Measurements from ENCODE around the gene BPTF.

BPTF gene

GRCh38 chr17:67836205-67836987, 11.1 kb downstream of the BPTF start:
- H3K27ac ChIP-seq (ENCODE audit: low read depth, low read length), result no peak overlapping the region
- H3K36me3 ChIP-seq (ENCODE audit: control insufficient read depth, insufficient read depth, low read length), result no peaks in the 10 kb centered on the region
- H3K18ac ChIP-seq (ENCODE audit: low read length), result no peak overlapping the region
- peaks cover 1% of the 10 kb centered on the region for H3K4me1 ChIP-seq (ENCODE audit: control insufficient read depth, low read depth, low read length)
- no peak overlapping the region for H3K4me2 ChIP-seq (ENCODE audit: low read length)
- peaks cover 4% of the 10 kb centered on the region for H3K79me1 ChIP-seq (ENCODE audit: low read length)
- H3K4me3 ChIP-seq (ENCODE audit: low read length), result no peak overlapping the region
- H2BK15ac ChIP-seq (replicated peaks; ENCODE audit: low read depth), result no peak overlapping the region
- H3K23ac ChIP-seq (ENCODE audit: low read length), result no peak overlapping the region
- no peak for DNase-seq
- H3K56ac ChIP-seq (ENCODE audit: low read length), result no peak overlapping the region
- no peak overlapping the region for H2BK5ac ChIP-seq (ENCODE audit: low read length)
- H3K27me3 ChIP-seq (ENCODE audit: insufficient read depth, low read length, poor library complexity), result no peaks in the 10 kb centered on the region
- H3K79me2 ChIP-seq (ENCODE audit: control insufficient read depth, insufficient read depth, low read length), result peaks cover 66% of the 10 kb centered on the region
- no peak overlapping the region for H2BK120ac ChIP-seq (ENCODE audit: low read depth, low read length)
- H3K9ac ChIP-seq (ENCODE audit: low read length), result no peak overlapping the region
- no peak overlapping the region for H2AK5ac ChIP-seq (ENCODE audit: low read length)
- H3K4ac ChIP-seq (ENCODE audit: low read depth, low read length), result no peak overlapping the region
- H4K8ac ChIP-seq (ENCODE audit: low read depth, low read length), result no peak overlapping the region
- H4K5ac ChIP-seq (ENCODE audit: low read length), result no peak overlapping the region
- no CpG with 5 or more reads among the region's 4 CpGs for WGBS (ENCODE audit: extremely low coverage, insufficient coverage, low lambda C conversion rate)

GRCh38 chr17:67837965-67838364, 12.7 kb downstream of the BPTF start:
- Histone ChIP-seq H3K9ac (ENCODE audit: low read length) (no peak overlapping the region), H2BK15ac (replicated peaks; ENCODE audit: low read depth) (no peak overlapping the region), H3K4ac (ENCODE audit: low read depth, low read length) (no peak overlapping the region), H3K79me2 (ENCODE audit: control insufficient read depth, insufficient read depth, low read length) (peaks cover 62% of the 10 kb centered on the region), H3K4me2 (ENCODE audit: low read length) (no peak overlapping the region), H3K23ac (ENCODE audit: low read length) (no peak overlapping the region), H3K18ac (ENCODE audit: low read length) (no peak overlapping the region), H2AK5ac (ENCODE audit: low read length) (no peak overlapping the region), H4K5ac (ENCODE audit: low read length) (no peak overlapping the region), H2BK5ac (ENCODE audit: low read length) (no peak overlapping the region), H3K56ac (ENCODE audit: low read length) (no peak overlapping the region), H3K79me1 (ENCODE audit: low read length) (peaks cover 2% of the 10 kb centered on the region), H3K27ac (ENCODE audit: low read depth, low read length) (no peak overlapping the region), H3K4me3 (ENCODE audit: low read length) (no peak overlapping the region), H4K8ac (ENCODE audit: low read depth, low read length) (no peak overlapping the region), H3K4me1 (ENCODE audit: control insufficient read depth, low read depth, low read length) (no peaks in the 10 kb centered on the region), H3K36me3 (ENCODE audit: control insufficient read depth, insufficient read depth, low read length) (no peaks in the 10 kb centered on the region), H3K27me3 (ENCODE audit: insufficient read depth, low read length, poor library complexity) (no peaks in the 10 kb centered on the region), H2BK120ac (ENCODE audit: low read depth, low read length) (no peak overlapping the region)
- no CpG with 5 or more reads among the region's 2 CpGs for whole genome bisulfite sequencing (ENCODE audit: extremely low coverage, insufficient coverage, low lambda C conversion rate)
- DNase-seq, result no peak

- Histone ChIP-seq H2AK5ac (ENCODE audit: low read length) (no peak overlapping the region), H3K4ac (ENCODE audit: low read depth, low read length) (no peak overlapping the region), H3K23ac (ENCODE audit: low read length) (no peak overlapping the region), H3K27ac (ENCODE audit: low read depth, low read length) (no peak overlapping the region), H4K8ac (ENCODE audit: low read depth, low read length) (no peak overlapping the region), H3K79me1 (ENCODE audit: low read length) (peaks cover 2% of the 10 kb centered on the region), H3K4me3 (ENCODE audit: low read length) (no peak overlapping the region), H3K56ac (ENCODE audit: low read length) (no peak overlapping the region), H3K79me2 (ENCODE audit: control insufficient read depth, insufficient read depth, low read length) (peaks cover 61% of the 10 kb centered on the region), H3K4me1 (ENCODE audit: control insufficient read depth, low read depth, low read length) (no peaks in the 10 kb centered on the region), H2BK5ac (ENCODE audit: low read length) (no peak overlapping the region), H2BK120ac (ENCODE audit: low read depth, low read length) (no peak overlapping the region), H4K5ac (ENCODE audit: low read length) (no peak overlapping the region), H3K27me3 (ENCODE audit: insufficient read depth, low read length, poor library complexity) (no peaks in the 10 kb centered on the region), H3K9ac (ENCODE audit: low read length) (no peak overlapping the region), H3K4me2 (ENCODE audit: low read length) (no peak overlapping the region), H2BK15ac (replicated peaks; ENCODE audit: low read depth) (no peak overlapping the region), H3K18ac (ENCODE audit: low read length) (peak overlapping the region; percentile 75), H3K36me3 (ENCODE audit: control insufficient read depth, insufficient read depth, low read length) (no peaks in the 10 kb centered on the region)
- WGBS (ENCODE audit: extremely low coverage, insufficient coverage, low lambda C conversion rate), result no CpG with 5 or more reads among the region's 3 CpGs
- DNase-seq, result no peak
These were observed 13.2 kb downstream of the BPTF start for GRCh38 chr17:67838538-67838937.

- peaks cover 51% of the 10 kb centered on the region for H3K79me2 ChIP-seq (ENCODE audit: control insufficient read depth, insufficient read depth, low read length)
- DNase-seq, result no peak
- WGBS (ENCODE audit: extremely low coverage, insufficient coverage, low lambda C conversion rate), result no CpG with 5 or more reads among the region's 2 CpGs
These were observed 16.7 kb downstream of the BPTF start for GRCh38 chr17:67841992-67842391.

GRCh38 chr17:67842648-67843047, 17.3 kb downstream of the BPTF start:
- Histone ChIP-seq H3K23ac (ENCODE audit: low read length) (no peak overlapping the region), H3K18ac (ENCODE audit: low read length) (no peak overlapping the region), H2BK120ac (ENCODE audit: low read depth, low read length) (no peak overlapping the region), H4K8ac (ENCODE audit: low read depth, low read length) (no peak overlapping the region), H3K56ac (ENCODE audit: low read length) (no peak overlapping the region), H3K4me1 (ENCODE audit: control insufficient read depth, low read depth, low read length) (no peaks in the 10 kb centered on the region), H3K27ac (ENCODE audit: low read depth, low read length) (no peak overlapping the region), H3K79me1 (ENCODE audit: low read length) (peaks cover 4% of the 10 kb centered on the region), H3K4me3 (ENCODE audit: low read length) (no peak overlapping the region), H2BK5ac (ENCODE audit: low read length) (no peak overlapping the region), H3K27me3 (ENCODE audit: insufficient read depth, low read length, poor library complexity) (no peaks in the 10 kb centered on the region), H3K36me3 (ENCODE audit: control insufficient read depth, insufficient read depth, low read length) (no peaks in the 10 kb centered on the region), H3K4ac (ENCODE audit: low read depth, low read length) (no peak overlapping the region), H3K79me2 (ENCODE audit: control insufficient read depth, insufficient read depth, low read length) (peaks cover 48% of the 10 kb centered on the region), H2AK5ac (ENCODE audit: low read length) (no peak overlapping the region), H4K5ac (ENCODE audit: low read length) (no peak overlapping the region), H3K9ac (ENCODE audit: low read length) (no peak overlapping the region), H3K4me2 (ENCODE audit: low read length) (no peak overlapping the region), H2BK15ac (replicated peaks; ENCODE audit: low read depth) (no peak overlapping the region)
- DNase-seq, result no peak

More at GRCh38 chr17:67841992-67842391, 16.7 kb downstream of the BPTF start:
- Histone ChIP-seq H2BK15ac (replicated peaks; ENCODE audit: low read depth) (no peak overlapping the region), H3K4me2 (ENCODE audit: low read length) (no peak overlapping the region), H4K5ac (ENCODE audit: low read length) (no peak overlapping the region), H2BK120ac (ENCODE audit: low read depth, low read length) (no peak overlapping the region), H3K36me3 (ENCODE audit: control insufficient read depth, insufficient read depth, low read length) (no peaks in the 10 kb centered on the region), H3K27ac (ENCODE audit: low read depth, low read length) (no peak overlapping the region), H3K4me3 (ENCODE audit: low read length) (no peak overlapping the region), H3K18ac (ENCODE audit: low read length) (no peak overlapping the region), H3K9ac (ENCODE audit: low read length) (no peak overlapping the region), H3K23ac (ENCODE audit: low read length) (no peak overlapping the region), H3K4me1 (ENCODE audit: control insufficient read depth, low read depth, low read length) (no peaks in the 10 kb centered on the region), H2BK5ac (ENCODE audit: low read length) (no peak overlapping the region), H3K79me1 (ENCODE audit: low read length) (peaks cover 4% of the 10 kb centered on the region), H2AK5ac (ENCODE audit: low read length) (no peak overlapping the region), H4K8ac (ENCODE audit: low read depth, low read length) (no peak overlapping the region), H3K56ac (ENCODE audit: low read length) (no peak overlapping the region), H3K27me3 (ENCODE audit: insufficient read depth, low read length, poor library complexity) (no peaks in the 10 kb centered on the region), H3K4ac (ENCODE audit: low read depth, low read length) (no peak overlapping the region)

GRCh38 chr17:67845374-67845773, 20.1 kb downstream of the BPTF start:
- no peak overlapping the region for H3K4me2 ChIP-seq (ENCODE audit: low read length)
- no peak overlapping the region for H2BK15ac ChIP-seq (replicated peaks; ENCODE audit: low read depth)
- H3K79me2 ChIP-seq (ENCODE audit: control insufficient read depth, insufficient read depth, low read length), result peaks cover 46% of the 10 kb centered on the region
- H2AK5ac ChIP-seq (ENCODE audit: low read length), result no peak overlapping the region
- no peak overlapping the region for H3K23ac ChIP-seq (ENCODE audit: low read length)
- H4K5ac ChIP-seq (ENCODE audit: low read length), result no peak overlapping the region
- H2BK5ac ChIP-seq (ENCODE audit: low read length), result no peak overlapping the region
- no peak overlapping the region for H2BK120ac ChIP-seq (ENCODE audit: low read depth, low read length)
- no peaks in the 10 kb centered on the region for H3K27me3 ChIP-seq (ENCODE audit: insufficient read depth, low read length, poor library complexity)
- no peak overlapping the region for H4K8ac ChIP-seq (ENCODE audit: low read depth, low read length)
- peaks cover 5% of the 10 kb centered on the region for H3K79me1 ChIP-seq (ENCODE audit: low read length)
- H3K56ac ChIP-seq (ENCODE audit: low read length), result no peak overlapping the region
- no peak for DNase-seq
- no peak overlapping the region for H3K18ac ChIP-seq (ENCODE audit: low read length)
- no peaks in the 10 kb centered on the region for H3K36me3 ChIP-seq (ENCODE audit: control insufficient read depth, insufficient read depth, low read length)
- no peak overlapping the region for H3K27ac ChIP-seq (ENCODE audit: low read depth, low read length)
- H3K4me3 ChIP-seq (ENCODE audit: low read length), result no peak overlapping the region
- H3K4ac ChIP-seq (ENCODE audit: low read depth, low read length), result no peak overlapping the region
- no peaks in the 10 kb centered on the region for H3K4me1 ChIP-seq (ENCODE audit: control insufficient read depth, low read depth, low read length)
- no peak overlapping the region for H3K9ac ChIP-seq (ENCODE audit: low read length)
- WGBS (ENCODE audit: extremely low coverage, insufficient coverage, low lambda C conversion rate), result no CpG with 5 or more reads among the region's 5 CpGs
